Activated CD8-positive, alpha-beta memory T cell treated with anti-CD3 and anti-CD28 coated beads, Interleukin-2, amount 50 U/mL, for 24 hours (primary cell): ENCODE data around the gene PDXK.

Experiments used
- DNase-seq: peaks from one replicate; pipeline ENCODE4 v3.0.0-alpha.2; 2020; ENCODE audit errors: extremely low read depth

Gene PDXK

DNA sequence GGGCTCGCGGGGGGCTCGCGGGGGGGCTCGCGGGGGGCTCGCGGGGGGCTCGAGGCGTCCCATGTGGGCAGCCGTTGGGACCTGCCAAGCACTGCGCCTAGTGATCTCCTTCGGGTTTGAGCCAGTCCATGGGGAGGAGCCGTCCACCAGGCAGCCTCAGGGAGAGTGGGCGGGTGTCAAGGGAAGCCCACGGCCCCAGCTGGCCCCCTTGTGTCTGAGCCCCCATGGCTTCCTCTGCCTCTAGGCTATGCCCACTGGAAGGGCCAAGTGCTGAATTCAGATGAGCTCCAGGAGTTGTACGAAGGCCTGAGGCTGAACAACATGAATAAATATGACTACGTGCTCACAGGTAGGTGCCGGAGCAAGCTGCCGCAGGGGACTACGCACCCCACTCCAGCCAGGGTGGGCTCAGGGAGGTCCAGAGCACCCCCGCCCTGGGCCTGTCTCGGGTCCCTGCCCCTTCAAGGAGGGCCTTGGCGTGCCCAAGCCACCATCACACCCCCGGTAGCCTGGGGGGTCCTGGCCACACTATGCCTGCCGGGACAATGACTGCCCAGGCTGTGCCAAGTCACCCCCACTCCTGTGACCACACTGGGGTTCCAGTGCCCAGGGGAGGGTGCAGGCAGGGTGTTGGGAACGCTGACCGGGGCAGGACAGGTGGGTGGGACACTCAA, 22.6 kb downstream of the PDXK start:
- no peak for DNase-seq

DNA sequence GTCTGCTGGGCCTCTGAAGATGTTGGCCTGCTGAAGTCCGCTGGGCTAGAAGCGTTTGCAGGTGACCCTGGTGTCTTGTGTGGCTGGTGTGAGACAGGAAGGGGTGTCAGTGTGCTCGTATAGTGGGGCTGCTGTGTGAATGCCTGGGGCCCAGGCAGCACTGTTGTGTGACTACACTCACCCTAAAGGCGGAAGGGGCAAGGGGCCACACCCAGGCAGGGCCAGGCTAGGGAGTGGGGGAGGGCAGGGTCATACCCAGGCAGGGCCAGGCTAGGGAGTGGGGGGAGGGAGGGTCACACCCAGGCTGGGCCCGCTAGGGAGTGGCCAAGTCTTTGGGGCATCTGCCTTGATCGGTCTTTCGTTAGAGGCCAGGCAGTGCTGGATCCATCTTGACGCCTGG, 25.0 kb downstream of the PDXK start:
- no peak for DNase-seq

DNA sequence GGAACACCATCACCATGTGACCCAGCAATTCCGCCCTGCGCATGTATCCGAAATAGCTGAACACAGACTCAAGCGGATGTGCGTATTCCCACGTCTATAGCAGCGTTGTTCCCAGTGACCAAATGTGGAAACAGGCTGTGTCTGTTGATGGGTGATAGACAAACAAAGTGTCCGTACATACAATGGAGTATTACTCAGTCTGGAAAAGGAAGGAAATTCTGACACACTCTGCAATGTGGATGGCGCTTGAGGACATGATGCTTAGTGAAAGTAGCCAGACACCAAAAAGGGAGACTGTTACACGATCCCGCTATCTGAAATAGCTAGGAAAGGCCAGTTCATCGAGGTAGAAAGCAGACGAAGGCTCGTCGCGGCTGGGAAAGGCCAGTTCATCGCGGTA, 25.8 kb downstream of the PDXK start:
- no peak for DNase-seq

DNA sequence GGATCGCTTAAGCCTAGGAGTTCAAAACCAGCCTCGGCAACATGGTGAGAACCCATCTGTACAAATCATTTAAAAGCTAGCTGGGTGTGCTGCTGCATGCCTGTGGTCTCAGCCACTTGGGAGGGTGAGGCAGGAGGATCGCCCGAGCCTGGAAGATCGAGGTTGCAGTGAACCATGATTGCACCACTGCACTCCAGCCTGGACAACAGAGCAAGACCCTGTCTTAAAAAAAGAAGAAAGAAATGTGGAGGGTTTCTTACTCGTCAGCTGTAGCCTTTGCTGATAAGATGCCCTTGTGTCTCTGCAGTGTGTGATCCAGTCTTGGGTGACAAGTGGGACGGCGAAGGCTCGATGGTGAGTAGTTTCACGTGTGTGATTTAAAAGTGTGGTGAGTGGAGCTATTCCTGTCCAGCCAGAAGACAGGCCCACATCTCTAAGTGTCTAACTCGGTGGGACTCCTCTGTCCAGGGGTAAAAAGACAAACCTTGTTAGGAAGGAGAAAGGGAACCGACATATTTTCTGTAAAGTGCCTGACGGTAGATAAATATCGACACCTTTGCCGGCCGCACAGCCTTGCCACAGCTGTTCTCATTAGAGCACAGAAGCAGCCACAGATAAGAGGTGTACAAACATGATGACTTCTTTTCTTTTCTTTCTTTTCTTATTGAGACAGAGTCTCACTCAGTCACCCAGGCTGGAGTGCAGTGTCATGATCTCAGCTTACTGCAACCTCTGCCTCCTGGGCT, 27.0 kb downstream of the PDXK start:
- no peak for DNase-seq

DNA sequence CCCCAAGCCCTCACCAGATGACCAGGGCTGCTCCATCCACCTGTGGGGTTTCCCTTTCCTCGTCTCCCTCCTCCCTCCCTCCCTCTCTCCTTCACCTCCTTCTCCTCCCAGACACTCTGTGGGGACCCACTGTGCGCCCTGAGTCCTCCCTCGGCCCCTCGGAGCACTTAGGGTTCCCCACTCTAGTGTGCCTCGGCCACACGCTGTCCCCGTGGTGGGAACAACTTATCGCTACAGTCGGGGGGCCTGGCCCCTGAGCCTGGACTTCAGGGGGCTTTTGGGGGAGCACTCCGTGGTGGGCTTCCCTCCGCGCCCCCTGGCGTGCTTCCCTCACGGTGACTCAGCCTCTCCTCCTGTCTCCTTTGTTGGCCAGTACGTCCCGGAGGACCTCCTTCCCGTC, 29.7 kb downstream of the PDXK start:
- no peak for DNase-seq

DNA sequence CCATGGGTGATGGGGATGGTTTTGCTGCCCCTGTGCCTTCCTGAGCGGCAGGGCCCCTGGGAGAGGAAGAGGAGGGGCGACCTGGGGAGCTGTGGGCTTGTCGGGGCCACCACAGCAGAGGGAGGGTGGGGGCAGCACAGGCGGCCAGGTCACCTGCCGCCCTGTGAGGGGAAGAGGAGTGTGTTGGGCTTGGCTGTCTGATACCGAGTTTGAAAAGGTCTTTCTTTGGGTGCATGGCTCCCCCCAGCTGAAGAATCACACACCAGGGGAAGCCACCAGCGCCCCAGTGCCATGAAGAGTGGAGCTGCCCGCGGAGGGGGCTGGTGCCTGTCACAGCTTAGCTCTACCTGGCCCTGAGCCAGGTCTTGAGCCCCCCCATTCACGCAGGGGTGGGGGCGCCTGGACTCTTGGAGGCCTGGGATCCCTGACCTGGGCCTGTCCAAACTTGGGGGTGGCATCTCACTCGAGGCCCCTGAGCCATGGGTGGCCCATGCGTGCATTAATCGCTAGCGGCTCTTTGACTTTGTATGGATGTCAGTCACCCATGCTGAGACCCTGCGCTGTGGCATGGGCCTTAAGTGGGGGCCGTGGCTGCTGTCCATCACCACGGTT, 30.8 kb downstream of the PDXK start:
- DNase-seq: no peak

DNA sequence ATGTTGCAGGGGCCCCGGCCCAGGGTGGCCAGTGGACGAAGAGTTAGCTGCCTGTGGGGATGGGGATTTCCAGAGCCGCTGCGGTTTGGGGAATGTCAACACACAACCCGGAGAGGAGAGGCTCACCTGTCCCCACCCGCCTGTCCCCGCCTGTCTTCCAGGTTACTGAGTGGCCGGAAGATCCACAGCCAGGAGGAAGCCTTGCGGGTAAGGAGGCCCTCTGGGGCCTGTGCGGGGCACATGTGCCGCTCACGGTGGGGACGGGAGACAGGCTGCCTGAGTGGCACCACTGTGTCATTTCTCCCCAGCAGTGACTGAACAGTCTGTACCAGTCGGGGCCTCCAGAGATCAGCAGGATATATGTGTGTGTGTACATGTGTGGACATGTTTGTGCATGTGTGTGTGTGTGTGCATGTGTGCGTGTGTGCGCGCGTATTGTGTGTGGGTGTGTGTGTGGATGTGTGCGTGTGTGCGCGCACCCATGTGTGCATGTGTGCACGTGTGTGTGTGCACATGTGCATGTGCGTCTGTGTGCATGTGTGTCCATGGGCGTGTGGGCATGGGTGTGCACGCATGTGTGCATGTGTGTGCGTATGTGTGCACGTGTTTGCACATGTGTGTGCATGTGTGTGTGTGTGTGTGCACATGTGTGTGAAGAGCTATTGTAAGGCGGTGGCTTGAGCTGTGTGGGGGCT, 31.6 kb downstream of the PDXK start:
- no peak for DNase-seq

DNA sequence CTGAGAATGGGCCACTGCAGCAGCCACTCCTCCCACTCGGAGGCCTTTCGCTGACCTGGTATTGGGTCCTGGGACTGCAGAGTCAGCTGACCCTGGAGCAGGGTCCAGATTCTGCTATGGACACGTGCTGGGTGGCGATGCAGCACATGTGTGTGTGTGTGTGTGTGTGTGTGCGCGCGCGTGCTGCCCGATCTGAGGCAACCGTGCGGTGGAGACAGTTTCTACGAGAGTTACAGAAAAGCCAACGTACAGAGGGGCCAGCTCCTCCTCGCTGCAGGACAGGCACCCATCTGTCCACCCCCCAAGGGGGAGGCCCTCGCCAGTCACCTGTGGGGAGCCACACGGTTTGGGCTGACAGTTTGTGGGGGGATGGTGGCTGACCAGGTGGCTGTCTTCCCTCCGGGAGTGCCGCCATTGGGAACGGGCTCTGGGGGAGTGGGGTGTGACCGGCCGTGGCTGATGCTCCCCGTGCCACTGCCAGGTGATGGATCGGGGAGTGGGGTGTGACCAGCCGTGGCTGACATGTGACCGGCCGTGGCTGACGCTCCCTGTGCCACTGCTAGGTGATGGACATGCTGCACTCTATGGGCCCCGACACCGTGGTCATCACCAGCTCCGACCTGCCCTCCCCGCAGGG, 33.1 kb downstream of the PDXK start:
- no peak for DNase-seq

DNA sequence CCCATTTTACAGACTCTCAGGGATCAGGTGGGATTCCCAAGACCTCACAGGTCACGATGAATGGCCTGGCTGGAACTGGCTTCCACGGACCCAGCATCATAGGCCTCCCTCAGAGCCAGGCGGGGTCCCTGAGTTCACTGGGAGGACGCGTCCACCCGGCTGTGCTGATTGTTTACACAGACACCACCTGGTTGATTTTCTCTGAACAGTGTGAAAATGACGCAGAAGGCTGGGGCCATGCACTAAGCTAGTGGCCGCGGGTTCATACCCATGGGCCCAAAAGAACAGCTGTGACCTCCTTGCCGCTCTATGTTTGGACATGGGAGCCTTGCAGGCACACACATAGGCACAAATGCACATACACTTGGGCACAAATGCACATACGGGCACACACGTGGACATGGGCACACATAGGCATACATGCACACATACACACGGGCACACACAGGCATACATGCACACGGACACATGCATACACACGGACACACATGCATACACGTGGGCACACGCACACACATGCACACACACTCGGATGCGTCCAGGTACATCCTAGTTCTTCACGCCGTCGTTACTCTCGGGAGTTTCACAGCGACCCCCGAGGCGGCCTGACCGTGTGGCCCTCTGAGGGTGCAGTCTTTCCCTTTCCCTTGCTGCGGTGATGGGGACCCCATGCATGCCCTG, 34.0 kb downstream of the PDXK start:
- no peak for DNase-seq

DNA sequence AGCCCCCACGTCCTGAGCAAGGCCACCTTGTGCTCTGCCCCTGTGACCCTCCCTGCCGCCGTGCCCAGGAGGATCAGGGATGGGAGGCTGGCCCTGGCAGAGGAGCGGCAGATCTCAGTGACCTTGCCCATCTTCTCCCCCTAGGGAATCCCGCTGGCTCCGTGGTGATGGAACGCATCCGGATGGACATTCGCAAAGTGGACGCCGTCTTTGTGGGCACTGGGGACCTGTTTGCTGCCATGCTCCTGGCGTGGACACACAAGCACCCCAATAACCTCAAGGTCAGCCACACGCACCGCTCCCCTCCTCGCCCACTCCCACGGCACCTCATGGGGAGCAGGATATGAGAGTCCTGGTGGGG, 34.5 kb downstream of the PDXK start:
- DNase-seq: no peak

DNA sequence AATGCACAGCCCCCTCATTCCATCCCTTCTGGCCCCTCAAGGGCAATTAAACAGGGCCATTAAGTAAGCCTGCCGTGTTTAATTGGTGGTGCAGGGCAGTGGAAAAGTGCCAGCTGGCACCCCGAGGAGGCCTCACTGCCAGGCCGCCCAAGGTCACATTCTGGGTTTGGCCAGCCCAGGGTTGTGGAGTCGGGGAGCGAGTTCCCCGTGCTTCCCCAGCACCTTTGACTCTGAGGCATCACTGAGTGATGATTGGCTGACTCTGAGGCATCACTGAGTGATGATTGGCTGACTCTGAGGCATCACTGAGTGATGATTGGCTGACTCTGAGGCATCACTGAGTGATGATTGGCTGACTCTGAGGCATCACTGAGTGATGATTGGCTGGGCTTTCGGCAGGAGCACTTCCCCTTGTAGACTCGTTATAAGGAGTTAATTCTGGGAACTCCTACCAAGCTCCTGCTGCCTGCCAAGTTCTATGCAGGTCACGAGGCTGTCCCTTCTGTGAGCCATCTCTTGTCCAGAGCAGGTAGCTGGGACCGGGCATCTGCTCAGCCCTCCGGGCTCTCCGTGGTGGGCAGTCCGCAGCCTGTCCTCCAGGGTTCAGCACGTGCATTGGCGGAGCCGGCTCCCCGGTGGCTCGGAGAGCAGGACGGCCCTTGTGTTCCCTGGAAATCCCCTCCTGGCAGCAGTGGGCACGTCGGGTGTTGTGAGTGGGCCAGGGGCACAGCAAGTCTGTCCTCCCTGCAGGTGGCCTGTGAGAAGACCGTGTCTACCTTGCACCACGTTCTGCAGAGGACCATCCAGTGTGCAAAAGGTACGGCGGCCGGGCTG, 36.2 kb downstream of the PDXK start:
- DNase-seq: no peak

DNA sequence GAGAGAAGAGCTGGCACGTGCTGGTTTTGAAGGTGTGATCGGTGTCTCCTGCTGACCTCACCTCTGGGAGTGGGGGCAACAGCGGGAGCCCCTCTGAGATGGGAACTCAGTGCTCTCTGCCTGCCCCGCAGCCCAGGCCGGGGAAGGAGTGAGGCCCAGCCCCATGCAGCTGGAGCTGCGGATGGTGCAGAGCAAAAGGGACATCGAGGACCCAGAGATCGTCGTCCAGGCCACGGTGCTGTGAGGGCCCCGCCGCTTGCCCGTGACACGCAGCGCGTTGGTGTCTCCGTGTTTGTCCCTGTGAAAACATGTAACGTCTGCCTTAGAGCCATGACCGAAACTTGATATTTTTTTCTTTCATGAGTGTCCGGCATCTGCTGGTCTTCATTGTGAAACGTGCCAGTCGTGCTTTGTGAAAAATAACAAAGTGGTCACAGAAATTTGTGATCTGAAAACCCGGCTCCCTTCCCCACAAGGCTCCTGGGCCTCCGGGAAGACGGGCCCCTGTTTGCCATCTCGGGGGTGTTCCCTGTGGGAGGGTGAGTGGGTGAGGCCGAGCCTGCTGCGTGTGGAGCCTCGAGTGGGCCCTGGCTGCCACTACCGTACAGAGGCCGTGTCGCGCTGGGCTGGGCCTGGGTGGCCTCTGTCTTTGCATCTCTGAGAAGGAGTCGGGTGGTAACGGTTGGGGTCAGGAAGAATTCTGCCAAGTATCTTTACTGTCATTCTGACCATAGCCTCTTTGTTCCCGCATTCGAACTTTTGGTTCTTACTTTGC, 37.1 kb downstream of the PDXK start:
- DNase-seq: no peak

DNA sequence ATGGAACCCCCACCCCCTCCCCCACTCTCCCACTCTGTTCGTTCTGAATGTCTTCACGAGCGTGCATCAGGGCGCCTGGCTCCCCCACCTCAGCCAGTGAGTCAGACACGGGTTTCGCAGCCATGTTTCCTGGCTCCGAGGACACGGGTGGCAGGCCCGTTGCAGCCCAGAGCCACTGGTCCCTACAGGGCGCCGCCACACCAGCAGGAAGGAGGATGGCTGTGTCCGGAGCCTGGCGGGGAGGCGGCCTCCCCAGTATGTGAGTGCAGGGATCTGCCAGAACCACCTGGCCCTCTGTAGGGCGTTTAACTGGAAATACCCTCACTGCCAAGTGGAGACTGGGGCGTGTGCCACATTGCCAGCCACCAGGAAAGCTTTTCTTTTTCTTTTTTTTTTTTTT, 38.7 kb downstream of the PDXK start:
- DNase-seq: no peak

DNA sequence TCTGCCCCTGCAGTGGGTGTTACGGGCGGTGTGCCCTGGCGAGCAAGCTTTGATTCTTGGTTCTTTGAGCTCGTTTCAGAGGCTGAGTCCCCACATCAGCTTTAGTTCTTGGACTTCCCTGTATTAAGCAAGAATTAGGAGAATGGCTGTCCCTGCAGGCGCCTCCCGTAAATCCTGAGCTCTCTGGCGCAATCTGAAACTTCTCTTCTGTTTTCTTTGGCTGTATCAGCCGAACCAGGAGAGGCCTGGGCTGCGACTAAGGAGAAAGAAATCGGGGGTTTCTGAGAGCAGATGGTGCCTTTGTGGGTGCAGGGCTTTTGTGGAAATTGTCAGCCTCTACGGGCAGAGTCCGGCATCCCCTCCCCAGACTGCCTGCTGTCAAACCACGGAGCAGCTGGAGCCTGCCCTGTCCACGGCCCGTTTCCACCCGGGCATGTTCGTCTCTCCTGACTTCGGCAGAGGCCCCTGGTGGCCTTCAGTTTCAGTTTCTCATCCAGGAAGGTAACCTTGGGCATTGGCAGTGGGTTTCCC, 39.2 kb downstream of the PDXK start:
- no peak for DNase-seq

DNA sequence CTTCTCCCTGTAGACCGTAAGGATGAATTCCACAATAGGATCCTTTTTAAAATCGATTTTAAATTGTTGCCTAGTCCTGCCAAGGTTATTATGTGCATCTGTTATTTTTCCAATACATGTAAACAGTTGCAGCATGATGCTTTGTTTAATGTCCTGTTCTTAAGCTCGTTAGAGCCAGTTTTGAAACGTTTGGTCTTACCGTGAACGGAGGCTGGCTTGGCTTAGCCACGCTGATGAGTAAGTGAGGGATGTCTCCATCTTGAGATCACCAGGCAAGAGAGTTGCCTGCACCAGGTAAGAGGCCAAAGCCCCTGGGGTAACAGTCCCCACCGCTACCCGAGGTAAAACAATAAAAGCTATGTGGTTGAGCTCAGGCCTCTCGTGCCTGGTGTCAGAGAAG, 39.9 kb downstream of the PDXK start:
- no peak for DNase-seq

DNA sequence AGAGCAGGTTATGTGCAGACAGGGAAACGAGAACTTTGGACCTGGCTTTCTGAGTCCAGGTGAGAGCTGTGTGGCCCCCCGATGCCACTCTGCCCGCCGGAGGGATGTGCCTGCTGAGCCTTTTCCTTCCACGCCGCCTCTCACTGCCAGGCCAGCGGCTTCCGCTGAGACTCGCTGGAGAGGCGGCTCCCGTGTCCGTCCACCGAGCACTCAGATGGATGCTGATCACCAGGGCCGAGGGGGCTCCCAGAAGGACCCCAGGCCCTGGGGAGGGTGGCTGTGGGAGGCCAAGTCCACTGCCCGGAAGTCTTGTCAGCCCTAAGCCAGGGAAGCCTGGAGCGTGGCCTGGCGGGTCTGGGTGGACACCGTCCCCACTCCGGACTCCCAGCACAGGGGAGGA, 40.7 kb downstream of the PDXK start:
- no peak for DNase-seq

DNA sequence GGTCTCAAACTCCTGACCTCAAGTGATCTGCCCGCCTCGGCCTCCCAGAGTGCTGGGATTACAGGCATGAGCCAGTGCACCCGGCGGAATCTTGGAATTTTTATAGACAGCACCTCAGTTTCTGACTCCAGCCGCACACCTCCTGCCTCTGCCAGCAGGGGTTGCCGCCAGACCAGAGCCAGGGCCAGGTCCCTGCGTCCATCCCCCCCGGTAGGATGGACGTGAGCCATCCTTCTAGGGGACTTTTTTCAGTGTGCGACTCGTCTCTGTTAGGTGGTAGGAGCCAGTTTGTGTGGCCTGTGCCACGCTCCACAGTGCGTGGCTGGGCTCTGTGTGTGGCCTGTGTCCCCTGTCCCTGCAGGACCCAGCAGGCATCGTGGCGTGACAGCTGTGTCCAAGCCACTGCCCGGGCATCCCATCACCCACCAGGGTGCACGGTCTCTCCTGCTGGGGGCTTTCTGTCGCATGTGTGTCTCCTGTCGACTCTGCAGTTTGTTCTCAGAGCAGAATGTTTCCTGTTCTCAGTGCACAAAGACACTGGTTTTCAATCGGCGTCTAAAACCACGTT, 41.5 kb downstream of the PDXK start:
- no peak for DNase-seq

DNA sequence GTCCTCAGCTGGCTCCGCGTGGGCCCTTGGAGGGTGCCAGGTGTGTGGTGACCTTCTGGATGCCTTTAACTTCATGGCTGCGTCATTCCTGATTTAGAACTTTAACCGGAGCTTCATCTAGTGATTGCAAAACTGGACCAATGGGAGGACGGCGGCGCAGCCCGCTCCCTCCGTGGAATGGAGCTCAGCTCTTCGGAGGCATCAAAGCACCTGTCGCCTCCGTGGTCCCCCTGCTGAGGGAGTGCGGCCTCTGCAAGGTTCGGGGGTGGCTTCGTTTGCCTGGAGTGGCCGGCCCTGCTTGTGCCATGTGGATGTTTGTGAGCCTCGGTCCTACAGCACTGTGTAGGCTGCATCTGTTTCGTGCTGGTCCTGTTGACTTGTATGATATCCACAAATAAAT, 43.0 kb downstream of the PDXK start:
- DNase-seq: no peak
